HUES6 (cell line): Measurements from ENCODE around the gene PRSS3.
"Not testable (repeated sequence)": the region's sequence is repeated elsewhere in the genome, so short reads cannot be mapped to it uniquely, and the experiment has no call there.

Source experiments
- H3K27ac ChIP-seq: 2 replicates; pipeline ENCODE4 v1.7.0; 2013; ENCODE audit warnings: low read depth, mild to moderate bottlenecking, low read length, inconsistent platforms
- H3K27me3 ChIP-seq: 2 replicates; pipeline ENCODE4 v1.6.1; 2013; ENCODE audit warnings: low read length; ENCODE audit not compliant: control insufficient read depth, insufficient read depth
- H3K36me3 ChIP-seq: 2 replicates; pipeline ENCODE4 v1.6.1; 2013; ENCODE audit warnings: low read length; ENCODE audit not compliant: control insufficient read depth, insufficient read depth
- H3K4me1 ChIP-seq: 2 replicates; pipeline ENCODE4 v1.6.1; 2013; ENCODE audit warnings: low read length; ENCODE audit not compliant: control insufficient read depth, insufficient read depth
- H3K4me3 ChIP-seq: 2 replicates; pipeline ENCODE4 v1.5.1; 2013; ENCODE audit warnings: low read depth, low read length
- H3K9ac ChIP-seq: one replicate; pipeline ENCODE4 v1.6.1; 2013; ENCODE audit warnings: mild to moderate bottlenecking, low read length
- H3K9me3 ChIP-seq: 2 replicates; pipeline ENCODE4 v1.6.1; 2013; ENCODE audit warnings: low read depth, low read length; ENCODE audit not compliant: control insufficient read depth, insufficient read depth

The PRSS3 gene

DNA sequence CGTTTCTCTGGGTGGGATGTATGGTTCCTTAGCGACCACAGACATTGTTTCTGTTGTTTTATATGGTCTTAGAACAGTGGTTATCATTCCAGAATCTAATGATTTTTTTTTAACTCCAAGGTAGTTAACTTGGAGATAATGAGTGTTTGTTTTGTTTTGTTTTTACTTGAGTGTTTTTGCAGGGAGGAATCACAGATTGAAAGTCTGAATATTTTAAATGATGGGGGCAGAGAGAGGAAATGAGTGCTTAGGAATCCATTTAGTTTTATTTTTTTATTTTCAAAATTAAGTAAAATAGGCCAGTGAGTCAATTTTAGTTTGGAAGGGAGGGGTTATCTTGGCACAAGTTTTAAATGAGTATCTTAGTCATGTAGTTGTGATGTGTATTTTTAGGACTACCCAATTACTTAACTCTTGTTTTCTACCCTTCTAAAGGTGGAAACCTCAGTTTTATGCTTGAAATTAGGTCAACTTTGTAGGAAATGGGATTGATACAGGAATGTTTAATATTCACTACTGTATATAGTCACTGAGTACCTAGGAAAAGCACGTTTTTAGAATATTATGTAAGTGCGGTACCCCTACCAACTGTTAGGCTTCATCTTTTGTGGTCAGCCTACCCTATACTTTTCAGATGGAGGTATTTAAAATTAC is 23.6 kb downstream of the PRSS3 start:
- H3K27me3 ChIP-seq, result no peaks in the 10 kb centered on the region
- H3K36me3 ChIP-seq, result peaks cover 3% of the 10 kb centered on the region; the same call in 1 of the 2 replicates
- H3K9ac ChIP-seq, result peak overlapping the region; percentile 99
- no peaks in the 10 kb centered on the region for H3K9me3 ChIP-seq
- peak overlapping the region; percentile 98 for H3K4me3 ChIP-seq
- H3K27ac ChIP-seq, result no peak overlapping the region
- peaks cover 16% of the 10 kb centered on the region for H3K4me1 ChIP-seq

- H3K9me3 ChIP-seq, result no peaks in the 10 kb centered on the region
- no peaks in the 10 kb centered on the region for H3K27me3 ChIP-seq
- H3K36me3 ChIP-seq, result peaks cover 4% of the 10 kb centered on the region; the same call in 1 of the 2 replicates
- no peak overlapping the region for H3K9ac ChIP-seq
- no peak overlapping the region for H3K27ac ChIP-seq
- peaks cover 15% of the 10 kb centered on the region for H3K4me1 ChIP-seq
- H3K4me3 ChIP-seq, result no peak overlapping the region; the same call in 1 of the 2 replicates
These were observed 24.9 kb downstream of the PRSS3 start for GRCh38 chr9:33820231-33820745.

DNA sequence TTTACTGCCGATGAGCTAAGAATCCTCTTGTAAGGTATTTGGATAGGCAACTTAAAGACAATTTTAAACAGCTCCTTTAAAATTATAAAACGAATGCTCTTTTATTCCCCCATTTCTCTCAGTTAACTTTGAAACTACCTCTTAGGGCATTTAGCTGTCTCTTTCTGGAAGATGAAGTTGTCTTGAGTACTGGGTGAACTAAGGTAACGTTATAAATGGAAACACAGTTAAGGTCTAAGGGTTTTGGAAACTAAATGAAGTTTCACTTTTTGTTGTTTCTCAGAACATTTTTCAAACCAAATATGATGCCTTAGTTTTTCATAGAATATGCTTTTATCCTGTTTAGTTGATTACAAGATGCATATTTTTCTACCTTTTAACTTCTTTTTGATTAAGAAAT is 28.4 kb downstream of the PRSS3 start:
- Histone ChIP-seq H3K36me3 (peaks cover 4% of the 10 kb centered on the region; the same call in 1 of the 2 replicates), H3K27me3 (no peaks in the 10 kb centered on the region), H3K4me3 (no peak overlapping the region), H3K4me1 (peaks cover 9% of the 10 kb centered on the region), H3K9ac (no peak overlapping the region), H3K9me3 (no peaks in the 10 kb centered on the region), H3K27ac (no peak overlapping the region)

- H3K4me3 ChIP-seq, H3K4me1 ChIP-seq, H3K36me3 ChIP-seq, H3K27ac ChIP-seq, H3K27me3 ChIP-seq, H3K9ac ChIP-seq, H3K9me3 ChIP-seq: not testable (repeated sequence)
These were observed 31.9 kb downstream of the PRSS3 start for GRCh38 chr9:33827285-33827684.

DNA sequence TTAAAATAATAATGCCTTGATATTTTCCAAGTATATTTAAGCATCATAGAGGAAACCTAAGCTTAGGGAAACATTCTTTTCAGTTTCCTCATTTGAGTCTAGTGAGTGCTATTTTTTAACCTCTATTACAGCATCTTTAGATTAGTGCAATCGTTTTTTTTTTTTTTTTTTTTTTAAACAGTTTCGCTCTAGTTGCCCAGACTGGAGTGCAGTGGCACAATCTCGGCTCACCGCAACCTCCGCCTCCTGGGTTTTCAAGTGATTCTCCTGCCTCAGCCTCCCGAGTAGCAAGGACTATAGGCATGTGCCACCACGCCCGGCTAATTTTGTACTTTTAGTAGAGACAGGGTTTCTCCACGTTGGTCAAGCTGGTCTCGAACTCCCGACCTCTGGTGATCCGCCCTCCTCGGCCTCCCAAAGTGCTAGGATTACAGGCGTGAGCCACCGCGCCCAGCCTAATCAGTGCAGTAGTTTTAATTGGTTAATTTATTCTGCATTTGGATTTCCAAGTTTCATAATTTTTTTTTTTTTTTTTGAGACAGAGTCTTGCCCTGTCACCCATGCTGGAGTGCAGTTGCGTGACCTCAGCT is 34.4 kb downstream of the PRSS3 start:
- not testable (repeated sequence) for H3K4me3 ChIP-seq, H3K9ac ChIP-seq, H3K9me3 ChIP-seq, H3K27ac ChIP-seq, H3K4me1 ChIP-seq, H3K36me3 ChIP-seq, H3K27me3 ChIP-seq

DNA sequence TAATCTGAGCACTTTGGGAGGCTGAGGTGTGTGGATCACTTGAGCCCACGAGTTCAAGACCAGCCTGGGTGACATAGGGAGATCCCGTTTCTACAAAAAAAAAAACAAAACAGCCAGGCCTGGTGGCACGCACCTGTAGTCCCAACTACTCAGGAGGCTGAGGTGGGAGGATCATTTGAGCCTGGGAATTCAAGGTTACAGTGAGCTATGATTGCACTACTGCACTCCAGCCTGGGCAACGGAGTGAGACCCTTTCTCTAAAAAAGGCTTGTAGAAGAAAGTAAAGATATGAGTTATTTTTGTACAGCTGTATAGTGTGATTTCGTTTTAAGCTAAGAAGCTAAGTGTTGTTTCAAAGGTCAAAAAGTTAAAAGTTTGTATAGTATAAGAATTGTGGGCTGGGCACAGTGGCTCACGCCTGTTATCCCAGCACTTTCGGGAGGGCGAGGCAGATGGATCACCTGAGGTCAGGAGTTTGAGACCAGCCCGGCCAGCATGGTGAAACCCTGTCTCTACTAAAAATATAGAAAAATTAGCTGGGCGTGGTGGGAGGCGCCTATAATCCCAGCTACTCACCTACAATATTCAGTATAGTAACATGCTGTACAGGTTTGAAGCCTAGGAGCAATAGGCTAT is 40.4 kb downstream of the PRSS3 start:
- Histone ChIP-seq H3K27me3 (no peaks in the 10 kb centered on the region), H3K4me1 (no peaks in the 10 kb centered on the region), H3K9ac (no peak overlapping the region), H3K27ac (no peak overlapping the region), H3K36me3 (no peaks in the 10 kb centered on the region), H3K4me3 (no peak overlapping the region), H3K9me3 (no peaks in the 10 kb centered on the region)

DNA sequence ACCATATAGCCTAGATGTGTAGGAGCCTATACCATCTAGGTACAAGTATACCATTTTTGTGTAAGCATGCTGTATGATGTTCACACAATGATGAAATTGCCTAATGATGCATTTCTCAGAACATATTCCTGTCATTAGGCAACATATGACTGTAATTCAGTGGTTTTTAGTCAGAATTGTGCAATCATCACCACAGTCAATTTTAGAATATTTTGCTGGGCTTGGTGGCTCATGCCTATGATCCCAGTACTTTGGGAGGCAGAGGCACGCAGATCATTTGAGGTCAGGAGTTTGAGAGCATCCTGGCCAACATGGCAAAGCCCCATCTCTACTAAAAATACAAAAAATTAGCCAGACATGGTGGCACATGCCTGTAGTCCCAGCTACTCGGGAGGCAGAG is 40.9 kb downstream of the PRSS3 start:
- H3K4me1 ChIP-seq, H3K27me3 ChIP-seq, H3K4me3 ChIP-seq, H3K9ac ChIP-seq, H3K9me3 ChIP-seq, H3K27ac ChIP-seq, H3K36me3 ChIP-seq: not testable (repeated sequence)

- H3K9me3 ChIP-seq, result no peaks in the 10 kb centered on the region
- H3K9ac ChIP-seq, result no peak overlapping the region
- H3K27me3 ChIP-seq, result no peaks in the 10 kb centered on the region
- H3K27ac ChIP-seq, result no peak overlapping the region
- no peak overlapping the region for H3K4me3 ChIP-seq
- no peaks in the 10 kb centered on the region for H3K4me1 ChIP-seq
- H3K36me3 ChIP-seq, result no peaks in the 10 kb centered on the region
These were observed 41.8 kb downstream of the PRSS3 start for GRCh38 chr9:33837138-33837537.

GRCh38 chr9:33840381-33840780 is 45.0 kb downstream of the PRSS3 start:
- Histone ChIP-seq H3K4me3 (no peak overlapping the region), H3K9me3 (no peaks in the 10 kb centered on the region), H3K4me1 (no peaks in the 10 kb centered on the region), H3K9ac (no peak overlapping the region), H3K27ac (no peak overlapping the region), H3K27me3 (no peaks in the 10 kb centered on the region), H3K36me3 (no peaks in the 10 kb centered on the region)

DNA sequence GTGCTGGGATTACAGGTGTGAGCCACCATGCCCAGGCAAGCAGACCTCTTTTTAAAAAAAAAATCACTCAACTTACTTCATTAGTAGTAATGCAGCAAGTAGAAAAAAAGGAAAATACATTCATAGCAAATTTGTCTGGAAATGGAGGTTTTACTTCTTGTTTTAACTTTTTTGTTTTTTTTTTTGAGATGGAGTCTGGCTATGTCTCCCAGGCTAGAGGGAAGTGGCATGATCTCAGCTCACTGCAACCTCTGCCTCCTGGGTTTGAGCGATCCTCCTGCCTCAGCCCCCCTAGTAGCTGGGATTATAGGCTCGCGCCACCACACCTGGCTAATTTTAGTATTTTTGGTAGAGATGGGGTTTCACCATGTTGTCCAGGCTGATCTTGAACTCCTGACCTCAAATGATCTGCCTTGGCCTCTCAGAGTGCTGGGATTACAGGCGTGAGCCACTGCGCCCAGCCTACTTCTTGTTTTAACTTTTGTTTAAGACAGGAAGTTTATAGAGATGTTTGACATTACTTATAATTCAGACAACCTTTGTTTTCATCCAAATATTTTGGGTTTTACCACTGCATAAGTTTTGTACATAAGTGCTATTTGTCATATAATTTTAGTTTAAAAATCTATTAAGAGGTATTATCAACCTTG is 48.1 kb downstream of the PRSS3 start:
- Histone ChIP-seq H3K9ac (no peak overlapping the region), H3K36me3 (no peaks in the 10 kb centered on the region), H3K4me1 (no peaks in the 10 kb centered on the region), H3K27ac (no peak overlapping the region), H3K9me3 (no peaks in the 10 kb centered on the region), H3K27me3 (no peaks in the 10 kb centered on the region), H3K4me3 (no peak overlapping the region)

DNA sequence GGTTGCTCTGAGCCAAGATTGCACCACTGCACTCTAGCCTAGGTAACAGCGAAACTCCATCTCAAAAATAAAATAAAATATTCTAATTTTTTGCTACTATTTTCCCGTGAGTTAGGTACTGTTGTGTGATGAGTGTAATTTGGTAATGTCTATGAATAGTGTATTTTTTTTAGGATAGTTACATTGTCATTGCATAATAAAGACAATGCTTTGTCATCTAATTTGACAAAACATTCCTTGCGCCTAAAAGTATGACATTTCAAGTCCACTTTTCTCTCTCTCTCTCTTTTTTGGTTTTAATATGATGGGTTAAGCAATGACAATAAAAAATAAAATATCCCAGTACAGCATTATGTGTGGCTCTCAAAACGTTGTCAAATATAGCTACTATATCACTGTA is 50.9 kb downstream of the PRSS3 start:
- Histone ChIP-seq H3K4me1 (peaks cover 5% of the 10 kb centered on the region; the same call in 1 of the 2 replicates), H3K4me3 (no peak overlapping the region), H3K36me3 (no peaks in the 10 kb centered on the region), H3K27me3 (no peaks in the 10 kb centered on the region), H3K9ac (no peak overlapping the region), H3K9me3 (no peaks in the 10 kb centered on the region), H3K27ac (no peak overlapping the region)
